SK-N-SH (cell line): Measurements from ENCODE around the gene SGSH. TPM values are rescaled to one million over a fixed set of nuclear protein-coding genes. Genes with fewer than 3 reads are reported as not detected.

Experiments
- CTCF ChIA-PET: fragments of 300-600, 350-600 bp; formaldehyde crosslinking; extraction: SDS; loops from one replicate; lab custom pipeline; 2021; lab: Yijun Ruan, JAX
- POLR2A ChIA-PET: fragments of 350-600 bp; sonication (Branson Sonifier 250); formaldehyde crosslinking; extraction: SDS; loops from one replicate; lab custom pipeline; 2020; ENCODE audit warnings: antibody characterized with exemption, inconsistent platforms; lab: Yijun Ruan, JAX
- DNase-seq: peaks from one replicate; pipeline ENCODE4 v3.0.0; 2012
- H2AFZ ChIP-seq: fragments of 200-600 bp; sonication (generic); 2 replicates; pipeline ENCODE4 v1.8.1; 2016; ENCODE audit warnings: antibody characterized with exemption, mild to moderate bottlenecking, low read depth
- H3F3A ChIP-seq: fragments of 200-600 bp; sonication (generic); replicated peaks from 2 replicates; pipeline ENCODE3; 2016; ENCODE audit warnings: antibody characterized with exemption, mild to moderate bottlenecking; ENCODE audit not compliant: insufficient read depth
- H3K27ac ChIP-seq, 2 experiments: fragments of 200-500 bp in 1 of 2; fragments of 200-600 bp in 1 of 2; sonication (Bioruptor generic) in 1 of 2; sonication (generic), shearing (Covaris generic) in 1 of 2; 2 replicates each; pipeline versions ENCODE4 v1.5.1 to v1.6.1; 2014 to 2016; ENCODE audit warnings: low read depth in 2 of 2, inconsistent platforms in 1 of 2, low read length in 1 of 2, mild to moderate bottlenecking in 1 of 2, mixed read lengths in 1 of 2
- H3K27me3 ChIP-seq: fragments of 200-600 bp; sonication (generic), shearing (Covaris generic); 2 replicates; pipeline ENCODE4 v1.6.1; 2016; ENCODE audit warnings: mixed run types; ENCODE audit not compliant: insufficient read depth
- H3K36me3 ChIP-seq, 2 experiments: fragments of 200-500 bp in 1 of 2; fragments of 200-600 bp in 1 of 2; sonication (Bioruptor generic) in 1 of 2; sonication (generic) in 1 of 2; replicated peaks in 1 of 2; 2 replicates each; pipeline versions ENCODE3 to v1.5.1; 2014 to 2016; ENCODE audit warnings: low read length in 1 of 2, mild to moderate bottlenecking in 1 of 2; ENCODE audit not compliant: insufficient read depth in 2 of 2, control insufficient read depth in 1 of 2
- H3K4me1 ChIP-seq, 2 experiments: fragments of 200-500 bp in 1 of 2; fragments of 200-600 bp in 1 of 2; sonication (Bioruptor generic) in 1 of 2; sonication (generic), shearing (Covaris generic) in 1 of 2; 2 replicates each; pipeline versions ENCODE4 v1.5.1 to v1.6.1; 2014 to 2016; ENCODE audit warnings: low read depth in 1 of 2, low read length in 1 of 2, mixed run types in 1 of 2; ENCODE audit not compliant: insufficient read depth in 2 of 2, control insufficient read depth in 1 of 2
- H3K4me2 ChIP-seq: fragments of 200-600 bp; sonication (generic), shearing (Covaris generic); 2 replicates; pipeline ENCODE4 v1.6.1; 2017; ENCODE audit warnings: mixed run types
- H3K4me3 ChIP-seq, 2 experiments: fragments of 200-500 bp in 1 of 2; fragments of 200-600 bp in 1 of 2; sonication (Bioruptor generic) in 1 of 2; sonication (generic), shearing (Covaris generic) in 1 of 2; 2 replicates each; pipeline versions ENCODE4 v1.5.1 to v1.8.1; 2014 to 2016; ENCODE audit warnings: low read depth in 2 of 2, inconsistent platforms in 1 of 2, low read length in 1 of 2, mild to moderate bottlenecking in 1 of 2, mixed read lengths in 1 of 2, moderate library complexity in 1 of 2
- H3K79me2 ChIP-seq: fragments of 200-600 bp; sonication (generic); 2 replicates; pipeline ENCODE4 v1.8.1; 2017; ENCODE audit warnings: mild to moderate bottlenecking; ENCODE audit not compliant: insufficient read depth
- H3K9ac ChIP-seq: fragments of 200-600 bp; sonication (generic); 2 replicates; pipeline ENCODE4 v1.6.1; 2017; ENCODE audit warnings: mixed run types
- H3K9me2 ChIP-seq: fragments of 200-600 bp; sonication (generic); 2 replicates; pipeline ENCODE4 v1.6.1; 2017; ENCODE audit warnings: mixed run types
- H3K9me3 ChIP-seq: fragments of 200-600 bp; sonication (generic); 2 replicates; pipeline ENCODE4 v1.6.1; 2017; ENCODE audit warnings: mixed run types, mild to moderate bottlenecking, moderate library complexity
- H4K20me1 ChIP-seq: fragments of 200-600 bp; sonication (generic); 2 replicates; pipeline ENCODE4 v1.6.1; 2017; ENCODE audit warnings: mild to moderate bottlenecking, mixed run types; ENCODE audit not compliant: insufficient read depth
- CHD2 ChIP-seq: fragments of 150-350 bp; IDR thresholded peaks from 2 replicates; pipeline ENCODE4 v1.6.1; 2018; ENCODE audit warnings: low read length; ENCODE audit not compliant: partially characterized antibody
- EZH2phosphoT487 ChIP-seq: fragments of 200-600 bp; sonication (generic); IDR thresholded peaks from 2 replicates; pipeline ENCODE4 v1.6.1; 2017; ENCODE audit warnings: low read depth, mixed run types, mild to moderate bottlenecking, antibody characterized with exemption, moderate library complexity, borderline replicate concordance
- FOXJ3 ChIP-seq: sonication (generic); formaldehyde crosslinking; IDR thresholded peaks from 2 replicates; pipeline ENCODE4 v1.5.1; 2020; ENCODE audit warnings: mild to moderate bottlenecking, missing genetic modification reagents
- FOXM1 ChIP-seq: IDR thresholded peaks from 2 replicates; pipeline ENCODE4 v1.4.0; 2012; ENCODE audit warnings: low read depth, mild to moderate bottlenecking
- GABPA ChIP-seq: IDR thresholded peaks from 2 replicates; pipeline ENCODE4 v1.4.0; 2012; ENCODE audit warnings: low read depth, mild to moderate bottlenecking
- JUND ChIP-seq: IDR thresholded peaks from 2 replicates; pipeline ENCODE4 v1.4.0; 2012
- RAD21 ChIP-seq: IDR thresholded peaks from 2 replicates; pipeline ENCODE4 v1.6.1; 2012; ENCODE audit warnings: mild to moderate bottlenecking, low read length
- RCOR1 ChIP-seq: fragments of 150-350 bp; IDR thresholded peaks from 2 replicates; pipeline ENCODE4 v1.6.1; 2017; ENCODE audit warnings: antibody characterized with exemption, low read length
- REST ChIP-seq: IDR thresholded peaks from 2 replicates; pipeline ENCODE4 v1.6.1; 2012; ENCODE audit warnings: mild to moderate bottlenecking, low read depth, low read length, moderate library complexity
- RFX5 ChIP-seq: IDR thresholded peaks from 2 replicates; pipeline ENCODE4 v1.6.1; 2012; ENCODE audit warnings: mild to moderate bottlenecking, improper control_type of control experiment, low read length
- RXRA ChIP-seq: IDR thresholded peaks from 2 replicates; pipeline ENCODE4 v1.4.0; 2012; ENCODE audit warnings: low read depth, mild to moderate bottlenecking, borderline replicate concordance
- SMC3 ChIP-seq: IDR thresholded peaks from 2 replicates; pipeline ENCODE4 v1.6.1; 2012; ENCODE audit warnings: low read depth, low read length, improper control_type of control experiment
- TCF12 ChIP-seq: IDR thresholded peaks from 2 replicates; pipeline ENCODE4 v1.4.0; 2012
- YY1 ChIP-seq: IDR thresholded peaks from 2 replicates; pipeline ENCODE4 v1.4.0; 2012; ENCODE audit warnings: low read depth, mild to moderate bottlenecking
- WGBS: methylation state at CpG from one replicate; pipeline ENCODE4 v1.1.6; 2017; ENCODE audit warnings: low lambda C conversion rate; 5-methylcytosine and 5-hydroxymethylcytosine counted together
- polyA plus RNA-seq, 3 experiments: library from polyadenylated mRNA; depleted of rRNA; stranded (reverse); fragments of >200 nt; gene quantifications; 2 replicates each; pipeline ENCODE4 v1.2.3, GENCODE V29; 2012
- TF ChIP-seq, protein P1 (sequence below): IDR thresholded peaks from 2 replicates; pipeline ENCODE4 v1.4.0; 2012; ENCODE audit warnings: low read depth, borderline replicate concordance

Gene SGSH
- polyA plus RNA-seq, 1 of the 3 experiments (the other 2 are of a cell fraction), result 161 TPM

GRCh38 chr17:80173126-80173525 lies 47.0 kb downstream of the SGSH start:
- H3K4me1 ChIP-seq, result no peaks in the 10 kb centered on the region
- WGBS, result 87% methylated on average over 12 of the region's 12 CpGs
- POLR2A ChIA-PET, result interaction anchor here (0.6 kb wide), 1 partner anchor 72 kb away, joined by 3 read pairs; the partner anchor contains the start of gene GAA

DNA sequence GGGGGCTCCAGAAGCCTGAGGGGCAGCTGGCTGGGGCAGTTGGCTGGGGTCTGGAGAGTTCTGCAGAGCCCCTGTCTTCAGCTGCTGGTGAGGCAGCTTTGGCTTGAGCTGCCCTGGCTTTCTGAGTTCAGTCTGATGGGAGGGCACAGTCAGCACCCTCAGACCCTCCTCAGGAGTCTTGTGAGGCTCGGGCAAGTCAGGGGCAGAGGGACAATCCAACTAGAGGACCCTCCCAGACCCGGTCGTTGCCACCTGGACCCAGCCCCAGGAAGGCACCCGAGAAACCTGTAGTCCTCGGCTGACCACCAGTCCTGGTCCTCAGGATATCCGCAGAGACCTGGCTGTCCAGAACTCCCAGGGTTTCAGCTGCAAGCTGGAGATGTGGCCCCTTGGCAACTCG lies 48.5 kb downstream of the SGSH start:
- H3K27me3 ChIP-seq, result peaks cover 4% of the 10 kb centered on the region
- H4K20me1 ChIP-seq, result no peaks in the 10 kb centered on the region
- H3K9ac ChIP-seq, result no peak overlapping the region
- H3F3A ChIP-seq, result no peaks in the 10 kb centered on the region
- TF ChIP-seq RXRA (no peak), YY1 (no peak), FOXM1 (no peak), GABPA (no peak), TCF12 (no peak), CHD2 (no peak)
- 67% methylated on average over 7 of the region's 7 CpGs for WGBS
- no peak overlapping the region for H3K27ac ChIP-seq
- no peaks in the 10 kb centered on the region for H3K4me1 ChIP-seq
- H3K36me3 ChIP-seq, result no peaks in the 10 kb centered on the region
- POLR2A ChIA-PET, result interaction anchor here (0.7 kb wide), 1 partner anchor 48 kb away, joined by 3 read pairs; no protein-coding TSS in a partner anchor
- DNase-seq, result no peak
- H3K4me2 ChIP-seq, result no peak overlapping the region
- no peaks in the 10 kb centered on the region for H3K9me3 ChIP-seq
- no peak overlapping the region for H3K4me3 ChIP-seq
- H3K79me2 ChIP-seq, result no peaks in the 10 kb centered on the region
- CTCF ChIA-PET, result interaction anchor here (1.2 kb wide), 1 partner anchor 24 kb away, joined by 3 read pairs; no protein-coding TSS in a partner anchor
- no peaks in the 10 kb centered on the region for H3K9me2 ChIP-seq
- H2AFZ ChIP-seq, result no peak overlapping the region

More at GRCh38 chr17:80173126-80173525, 47.0 kb downstream of the SGSH start:
- H3K9me3 ChIP-seq, result no peaks in the 10 kb centered on the region
- no peak overlapping the region for H2AFZ ChIP-seq
- H3K9me2 ChIP-seq, result no peaks in the 10 kb centered on the region
- CTCF ChIA-PET, result interaction anchor here (0.8 kb wide), 1 partner anchor 72 kb away, joined by 3 read pairs; the partner anchor contains the start of gene GAA
- no peaks in the 10 kb centered on the region for H3K79me2 ChIP-seq
- H3K4me2 ChIP-seq, result no peak overlapping the region
- no peak for TF ChIP-seq RFX5
- TF ChIP-seq CHD2, result no peak
- no peak for TF ChIP-seq FOXJ3
- TF ChIP-seq YY1, result no peak
- no peak overlapping the region for H3K9ac ChIP-seq
- no peaks in the 10 kb centered on the region for H3F3A ChIP-seq
- peak; percentile 24 for DNase-seq
- no peaks in the 10 kb centered on the region for H4K20me1 ChIP-seq
- no peak overlapping the region for H3K27ac ChIP-seq
- no peaks in the 10 kb centered on the region for H3K36me3 ChIP-seq
- H3K27me3 ChIP-seq, result peaks cover 4% of the 10 kb centered on the region
- H3K4me3 ChIP-seq, result no peak overlapping the region

DNA sequence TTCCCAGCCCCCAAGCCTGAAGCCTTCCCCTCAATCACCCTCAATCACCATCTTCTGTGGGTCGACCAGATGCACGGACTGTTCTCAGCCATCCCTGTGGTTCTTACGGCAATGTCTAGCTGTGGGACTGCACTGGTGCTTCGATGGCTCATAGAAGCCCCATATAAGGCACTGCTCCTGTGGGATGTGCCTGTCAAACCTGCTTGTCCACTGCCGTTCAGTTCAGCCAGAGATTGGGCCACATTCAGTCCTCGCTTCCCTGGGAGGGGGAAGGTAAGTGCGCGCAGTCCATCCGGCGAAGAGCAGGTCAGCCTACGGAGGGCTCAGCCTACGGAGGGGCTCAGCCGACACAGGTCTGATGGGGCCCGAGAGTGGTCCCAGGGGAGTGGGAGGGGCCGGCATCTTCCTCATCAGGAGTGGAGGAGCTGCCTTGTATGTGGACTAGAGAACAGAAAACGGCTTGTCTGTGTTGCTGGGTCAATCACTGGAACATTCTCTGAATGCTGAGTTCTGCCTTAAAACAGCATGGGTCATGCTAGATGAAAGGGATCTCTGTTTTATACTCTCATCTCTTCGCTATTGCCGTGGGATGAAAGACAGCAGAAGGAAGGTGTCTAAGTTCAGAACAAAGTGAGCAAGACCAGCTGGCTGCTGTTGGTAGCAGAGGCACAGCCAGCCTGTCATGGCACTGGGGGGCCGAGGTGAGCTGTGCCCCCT lies 50.2 kb downstream of the SGSH start, which contains the start of gene CARD14:
Gene CARD14, plus strand, starts transcription at position 247 of the 717 bp plus-strand sequence. CDS start 11,409 bp downstream, outside the sequence.
- ChIA-PET CTCF (no interaction called here), POLR2A (no interaction called here)
- no peaks in the 10 kb centered on the region for H3K4me1 ChIP-seq
- H3K79me2 ChIP-seq, result no peaks in the 10 kb centered on the region
- H3K9ac ChIP-seq, result no peak within 1 kb of the TSS
- H3K27ac ChIP-seq, result no peak within 1 kb of the TSS
- H3K4me2 ChIP-seq, result no peak within 1 kb of the TSS
- peaks cover under 1% of the 10 kb centered on the region for H3K27me3 ChIP-seq
- H4K20me1 ChIP-seq, result no peaks in the 10 kb centered on the region
- no peak within 1 kb of the TSS for H3K4me3 ChIP-seq
- no peaks in the 10 kb centered on the region for H3F3A ChIP-seq
- no peaks in the 10 kb centered on the region for H3K9me3 ChIP-seq
- no peak within 1 kb of the TSS for H2AFZ ChIP-seq
- no peak for TF ChIP-seq REST
- TF ChIP-seq RCOR1, result no peak
- TF ChIP-seq GABPA, result no peak
- no peak for TF ChIP-seq EZH2phosphoT487
- TF ChIP-seq TCF12, result no peak
- TF ChIP-seq SMC3, result no peak
- TF ChIP-seq, protein P1, sequence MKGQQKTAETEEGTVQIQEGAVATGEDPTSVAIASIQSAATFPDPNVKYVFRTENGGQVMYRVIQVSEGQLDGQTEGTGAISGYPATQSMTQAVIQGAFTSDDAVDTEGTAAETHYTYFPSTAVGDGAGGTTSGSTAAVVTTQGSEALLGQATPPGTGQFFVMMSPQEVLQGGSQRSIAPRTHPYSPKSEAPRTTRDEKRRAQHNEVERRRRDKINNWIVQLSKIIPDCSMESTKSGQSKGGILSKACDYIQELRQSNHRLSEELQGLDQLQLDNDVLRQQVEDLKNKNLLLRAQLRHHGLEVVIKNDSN, result no peak
- TF ChIP-seq JUND, result no peak
- TF ChIP-seq RAD21, result no peak
- no peaks in the 10 kb centered on the region for H3K36me3 ChIP-seq
- WGBS, result 72% methylated on average over 19 of the region's 19 CpGs
- no peaks in the 10 kb centered on the region for H3K9me2 ChIP-seq
- DNase-seq, result peak; percentile 24
